Neuronal stem cell (in vitro differentiated cells): ENCODE measurements around the gene TPCN2.

ENCODE experiments used
- DNase-seq: peaks from one replicate; pipeline ENCODE4 v3.0.0-alpha.2; 2013; ENCODE audit warnings: low spot score
- H2AFZ ChIP-seq: one replicate; pipeline ENCODE4 v1.6.1; 2013; ENCODE audit warnings: mild to moderate bottlenecking, low read length, inconsistent platforms
- H2AK5ac ChIP-seq: 2 replicates; pipeline ENCODE4 v1.6.1; 2013; ENCODE audit warnings: low read depth, mild to moderate bottlenecking, inconsistent platforms, low read length, moderate library complexity, mixed read lengths
- H2BK120ac ChIP-seq: 2 replicates; pipeline ENCODE4 v1.6.1; 2013; ENCODE audit warnings: low read depth, mild to moderate bottlenecking, inconsistent platforms, low read length, moderate library complexity, mixed read lengths
- H2BK12ac ChIP-seq: one replicate; pipeline ENCODE4 v1.6.1; 2013; ENCODE audit warnings: low read length, inconsistent platforms
- H2BK15ac ChIP-seq: 2 replicates; pipeline ENCODE4 v1.6.1; 2013; ENCODE audit warnings: mild to moderate bottlenecking, low read length, inconsistent platforms, mixed read lengths
- H2BK5ac ChIP-seq: one replicate; pipeline ENCODE4 v1.6.1; 2013; ENCODE audit warnings: inconsistent platforms, mild to moderate bottlenecking, low read length, moderate library complexity
- H3K14ac ChIP-seq: one replicate; pipeline ENCODE4 v1.6.1; 2013; ENCODE audit warnings: low read length, inconsistent platforms
- H3K18ac ChIP-seq: 2 replicates; pipeline ENCODE4 v1.6.1; 2013; ENCODE audit warnings: low read length, inconsistent platforms
- H3K23ac ChIP-seq: 2 replicates; pipeline ENCODE4 v1.6.1; 2013; ENCODE audit warnings: low read depth, mild to moderate bottlenecking, mixed read lengths, low read length, inconsistent platforms; ENCODE audit not compliant: poor library complexity
- H3K27ac ChIP-seq: replicated peaks from 3 replicates; pipeline ENCODE4 v1.5.1; 2013; ENCODE audit warnings: low read length, inconsistent platforms
- H3K27me3 ChIP-seq, 3 experiments: 2 replicates each; pipeline ENCODE4 v1.6.1; 2013; ENCODE audit warnings: low read length in 3 of 3, mild to moderate bottlenecking in 2 of 3, inconsistent platforms in 1 of 3, low read depth in 1 of 3, mixed read lengths in 1 of 3, moderate library complexity in 1 of 3; ENCODE audit not compliant: control insufficient read depth in 3 of 3, insufficient read depth in 3 of 3
- H3K36me3 ChIP-seq, 2 donors: replicated peaks in 1 of 2; 2 replicates each; pipeline ENCODE4 v1.6.1; 2013; ENCODE audit warnings: low read length in 2 of 2; ENCODE audit not compliant: control insufficient read depth in 2 of 2, insufficient read depth in 2 of 2
- H3K4ac ChIP-seq: 2 replicates; pipeline ENCODE4 v1.6.1; 2013; ENCODE audit warnings: inconsistent platforms, mild to moderate bottlenecking, low read length, moderate library complexity
- H3K4me1 ChIP-seq, 2 donors: 1 replicate in 1 of 2; 2 replicates in 1 of 2; pipeline ENCODE4 v1.6.1; 2013; ENCODE audit warnings: low read length in 2 of 2, low read depth in 1 of 2; ENCODE audit not compliant: control insufficient read depth in 2 of 2, insufficient read depth in 1 of 2
- H3K4me2 ChIP-seq: one replicate; pipeline ENCODE4 v1.6.1; 2013; ENCODE audit warnings: mild to moderate bottlenecking, low read length, inconsistent platforms; ENCODE audit not compliant: insufficient read depth, poor library complexity, severe bottlenecking
- H3K4me3 ChIP-seq, 2 donors: 2 replicates each; pipeline ENCODE4 v1.5.1; 2013; ENCODE audit warnings: low read length in 2 of 2, mild to moderate bottlenecking in 2 of 2, inconsistent platforms in 1 of 2, moderate library complexity in 1 of 2
- H3K79me1 ChIP-seq: one replicate; pipeline ENCODE4 v1.6.1; 2013; ENCODE audit warnings: low read depth, mild to moderate bottlenecking, inconsistent platforms, low read length, moderate library complexity
- H3K9ac ChIP-seq: one replicate; pipeline ENCODE4 v1.6.1; 2013; ENCODE audit warnings: mild to moderate bottlenecking, low read depth, low read length, inconsistent platforms; ENCODE audit not compliant: poor library complexity
- H3K9me3 ChIP-seq, 2 donors: replicated peaks in 1 of 2; 2 replicates each; pipeline versions ENCODE3 to v1.6.1; 2013; ENCODE audit warnings: low read length in 2 of 2, mild to moderate bottlenecking in 2 of 2, inconsistent platforms in 1 of 2, low read depth in 1 of 2, mixed read lengths in 1 of 2, moderate library complexity in 1 of 2; ENCODE audit not compliant: control insufficient read depth in 2 of 2, insufficient read depth in 1 of 2
- H4K8ac ChIP-seq: one replicate; pipeline ENCODE4 v1.6.1; 2013; ENCODE audit warnings: low read depth, mild to moderate bottlenecking, inconsistent platforms, low read length, moderate library complexity
- H4K91ac ChIP-seq: one replicate; pipeline ENCODE4 v1.6.1; 2013; ENCODE audit warnings: low read length, low read depth, mild to moderate bottlenecking, inconsistent platforms; ENCODE audit not compliant: poor library complexity
- WGBS, 2 donors: extraction: QIAGEN DNeasy Blood & Tissue Kit; methylation state at CpG; one replicate each; pipeline ENCODE4 v1.1.7; 2013; ENCODE audit warnings: missing lambda C conversion rate in 2 of 2, mixed read lengths in 1 of 2; ENCODE audit not compliant: insufficient read length in 2 of 2, insufficient replicate concordance in 1 of 2; ENCODE audit errors: extremely low coverage in 2 of 2; 5-methylcytosine and 5-hydroxymethylcytosine counted together

The TPCN2 gene

DNA sequence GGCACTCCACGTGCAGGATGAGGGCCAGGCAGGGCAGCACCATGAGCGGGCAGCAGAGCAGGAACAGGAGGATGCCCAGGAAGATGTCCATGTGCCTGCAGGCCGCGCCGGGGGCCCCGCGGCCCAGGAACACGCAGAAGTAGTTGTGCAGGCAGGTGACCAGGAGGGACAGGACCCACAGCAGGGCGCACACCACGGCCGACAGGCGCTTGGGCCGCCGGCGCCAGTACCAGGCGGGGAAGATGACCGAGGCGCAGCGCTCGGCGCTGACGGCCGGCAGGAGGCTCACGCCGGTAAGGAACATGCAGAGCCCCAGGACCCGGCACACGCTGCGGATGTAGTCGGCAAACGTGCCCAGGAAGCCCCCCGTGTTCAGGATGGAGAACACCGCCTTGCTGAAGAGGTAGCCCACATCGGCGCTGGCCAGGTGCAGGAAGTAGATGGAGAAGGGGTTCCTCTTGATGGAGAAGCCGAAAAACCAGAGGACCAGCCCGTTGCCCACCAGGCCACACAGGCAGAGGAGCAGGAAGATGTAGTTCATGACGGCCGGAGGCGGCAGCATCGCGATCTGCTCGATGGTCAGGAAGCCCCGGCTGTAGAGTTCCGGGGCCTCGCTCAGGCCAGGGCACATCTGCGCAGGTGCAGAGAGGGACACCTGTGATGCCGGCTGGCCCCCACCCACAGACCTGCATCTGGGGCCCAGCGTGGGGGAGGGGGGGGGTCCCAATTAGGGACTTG, 42.9 kb upstream of the TPCN2 start:
- no peak overlapping the region for H2BK5ac ChIP-seq
- no peaks in the 10 kb centered on the region for H3K79me1 ChIP-seq
- H4K8ac ChIP-seq = no peak overlapping the region
- no peak overlapping the region for H4K91ac ChIP-seq
- H3K4me3 ChIP-seq = no peak overlapping the region
- no peak overlapping the region for H2BK12ac ChIP-seq
- peak overlapping the region; percentile 5 for H3K14ac ChIP-seq
- H3K4me2 ChIP-seq = no peak overlapping the region
- no CpG with 5 or more reads among the region's 48 CpGs for WGBS, 2 donors
- peak overlapping the region; percentile 23 for H2BK15ac ChIP-seq
- no peak overlapping the region for H3K4ac ChIP-seq
- peaks cover 18 to 22% of the 10 kb centered on the region in 2 donors for H3K4me1 ChIP-seq
- no peak overlapping the region for H3K18ac ChIP-seq
- H3K23ac ChIP-seq = peak overlapping the region; percentile 89
- DNase-seq = no peak
- H2AK5ac ChIP-seq = peak overlapping the region; percentile 17
- H2BK120ac ChIP-seq = no peak overlapping the region
- H3K27me3 ChIP-seq = peaks cover 0 to 58% (median 0%) of the 10 kb centered on the region in 3 experiments
- peaks cover 0 to 2% of the 10 kb centered on the region in 2 donors for H3K9me3 ChIP-seq
- no peak overlapping the region for H2AFZ ChIP-seq
- no peaks in the 10 kb centered on the region for H3K36me3 ChIP-seq
- H3K9ac ChIP-seq = no peak overlapping the region
- H3K27ac ChIP-seq = no peak overlapping the region

DNA sequence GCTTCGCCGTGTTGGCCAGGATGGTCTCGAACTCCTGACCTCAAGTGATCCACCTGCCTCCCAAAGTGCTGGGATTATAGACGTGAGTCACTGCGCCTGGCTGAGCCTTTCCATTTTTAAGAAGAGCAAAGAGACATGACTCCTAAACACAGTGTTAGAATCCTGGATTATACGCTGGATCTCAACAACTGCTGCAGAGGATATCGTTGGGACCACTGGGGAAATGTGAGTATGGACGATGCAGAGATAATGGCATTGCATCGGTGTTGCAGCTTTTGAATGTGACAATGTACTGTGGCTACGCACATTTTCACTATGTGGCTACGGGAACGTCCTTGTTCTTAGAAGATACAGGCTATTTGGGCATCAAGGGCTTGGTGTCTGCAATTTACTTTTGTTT, 41.9 kb upstream of the TPCN2 start:
- H2BK12ac ChIP-seq = no peak overlapping the region
- no peak overlapping the region for H3K4me3 ChIP-seq
- H3K4me2 ChIP-seq = no peak overlapping the region
- H2AFZ ChIP-seq = no peak overlapping the region
- no peak overlapping the region for H3K27ac ChIP-seq
- H3K9me3 ChIP-seq = peaks cover 0 to 2% of the 10 kb centered on the region in 2 donors
- H2BK15ac ChIP-seq = no peak overlapping the region
- no CpG with 5 or more reads among the region's 12 CpGs for WGBS, 2 donors
- H2AK5ac ChIP-seq = no peak overlapping the region
- no peak for DNase-seq
- no peak overlapping the region for H3K4ac ChIP-seq
- H4K8ac ChIP-seq = no peak overlapping the region
- no peak overlapping the region for H4K91ac ChIP-seq
- H3K36me3 ChIP-seq = no peaks in the 10 kb centered on the region
- peaks cover 26 to 27% of the 10 kb centered on the region in 2 donors for H3K4me1 ChIP-seq
- H3K23ac ChIP-seq = no peak overlapping the region
- H3K9ac ChIP-seq = no peak overlapping the region
- H3K14ac ChIP-seq = no peak overlapping the region
- H3K79me1 ChIP-seq = peaks cover 2% of the 10 kb centered on the region
- H3K18ac ChIP-seq = no peak overlapping the region
- peaks cover 0 to 59% (median 2%) of the 10 kb centered on the region in 3 experiments for H3K27me3 ChIP-seq
- no peak overlapping the region for H2BK120ac ChIP-seq
- H2BK5ac ChIP-seq = no peak overlapping the region

DNA sequence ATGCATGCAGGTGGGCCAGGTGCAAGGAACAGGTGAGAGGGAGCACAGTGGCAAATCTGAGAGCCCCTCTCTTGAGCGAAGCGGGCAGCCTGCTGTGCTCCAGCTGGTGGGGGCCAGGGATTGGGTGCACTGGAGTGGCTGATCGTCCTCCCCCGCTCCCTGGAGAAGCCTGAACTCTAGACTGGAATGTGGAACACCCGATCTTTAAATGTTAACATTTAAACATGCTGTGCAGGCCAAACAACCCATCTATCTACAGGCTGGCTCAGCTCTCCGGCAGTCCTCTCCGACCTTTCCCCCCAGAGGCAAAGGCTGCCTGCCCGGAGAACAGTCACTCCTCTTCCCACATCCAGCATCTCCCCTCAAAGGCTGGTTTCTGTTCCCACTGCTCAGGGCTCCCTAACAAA, 40.8 kb upstream of the TPCN2 start:
- WGBS, 2 donors = no CpG with 5 or more reads among the region's 8 CpGs
- no peak overlapping the region for H2AK5ac ChIP-seq
- H3K9ac ChIP-seq = no peak overlapping the region
- H2AFZ ChIP-seq = peak overlapping the region; percentile 32
- no peak overlapping the region for H3K18ac ChIP-seq
- H2BK120ac ChIP-seq = no peak overlapping the region
- H3K79me1 ChIP-seq = peaks cover 2% of the 10 kb centered on the region
- H2BK15ac ChIP-seq = no peak overlapping the region
- DNase-seq = no peak
- H3K4me1 ChIP-seq = peaks cover 33 to 36% of the 10 kb centered on the region in 2 donors
- H2BK12ac ChIP-seq = no peak overlapping the region
- no peak overlapping the region for H2BK5ac ChIP-seq
- peaks cover 0 to 61% (median 2%) of the 10 kb centered on the region in 3 experiments for H3K27me3 ChIP-seq
- H4K8ac ChIP-seq = no peak overlapping the region
- peaks cover 0 to 2% of the 10 kb centered on the region in 2 donors for H3K9me3 ChIP-seq
- no peak overlapping the region for H3K4me2 ChIP-seq
- H3K27ac ChIP-seq = no peak overlapping the region
- H3K4me3 ChIP-seq = no peak overlapping the region
- H3K23ac ChIP-seq = no peak overlapping the region
- no peak overlapping the region for H3K14ac ChIP-seq
- no peaks in the 10 kb centered on the region for H3K36me3 ChIP-seq
- H4K91ac ChIP-seq = no peak overlapping the region
- no peak overlapping the region for H3K4ac ChIP-seq

DNA sequence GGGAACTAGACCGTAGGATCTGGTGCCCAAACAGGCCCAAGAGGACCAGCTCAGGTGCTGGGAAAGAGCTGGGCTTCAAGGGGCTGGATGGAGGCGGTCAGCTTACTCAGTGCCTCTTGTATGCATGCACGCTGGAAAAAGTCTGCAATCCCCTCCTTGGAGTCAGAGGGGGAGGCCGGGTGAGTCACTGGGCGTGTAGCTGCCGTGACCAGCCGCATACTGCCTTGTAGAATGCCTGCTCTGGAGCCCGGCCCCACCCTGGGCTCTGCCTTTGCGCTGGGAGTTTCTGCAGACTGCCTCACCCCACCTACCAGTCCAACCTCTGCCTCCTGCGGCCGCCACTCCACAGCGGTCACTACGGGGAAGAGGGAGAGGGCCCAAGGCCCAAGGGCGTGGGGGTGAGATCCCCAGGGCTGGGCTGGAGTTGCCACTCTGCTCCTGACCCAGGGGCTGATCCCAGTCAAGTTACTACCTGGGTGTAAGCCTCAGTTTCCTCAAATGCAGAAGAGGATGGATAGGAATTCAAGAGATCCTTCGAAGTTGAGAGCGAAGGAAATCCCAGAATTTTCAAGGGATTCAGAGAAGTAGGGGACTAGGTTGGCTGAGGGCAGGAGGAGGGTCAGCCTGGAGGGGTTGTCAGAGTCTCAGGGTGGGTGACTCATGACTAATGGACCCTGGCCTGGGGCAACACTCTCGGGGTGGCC, 39.8 kb upstream of the TPCN2 start:
- no peak for DNase-seq
- no peak overlapping the region for H4K91ac ChIP-seq

More for the DNA sequence above, 39.8 kb upstream of the TPCN2 start:
- Histone ChIP-seq H2BK12ac (no peak overlapping the region), H3K4me3 (no peak overlapping the region), H3K18ac (peak overlapping the region; percentile 46), H4K8ac (peak overlapping the region; percentile 33), H3K27me3 (peaks cover 0 to 59% (median 2%) of the 10 kb centered on the region in 3 experiments), H3K9ac (peak overlapping the region; percentile 34), H3K27ac (no peak overlapping the region), H2BK120ac (no peak overlapping the region), H2BK15ac (no peak overlapping the region), H3K14ac (no peak overlapping the region), H3K9me3 (peaks cover 0 to 2% of the 10 kb centered on the region in 2 donors), H3K79me1 (peaks cover 2% of the 10 kb centered on the region), H2BK5ac (no peak overlapping the region), H3K4ac (no peak overlapping the region), H3K23ac (peak overlapping the region; percentile 35), H2AFZ (peak overlapping the region; percentile 32), H3K36me3 (no peaks in the 10 kb centered on the region), H3K4me2 (no peak overlapping the region), H3K4me1 (peaks cover 38 to 43% of the 10 kb centered on the region in 2 donors), H2AK5ac (no peak overlapping the region)
- no CpG with 5 or more reads among the region's 17 CpGs for WGBS, 2 donors
